Measurements from ENCODE around the gene FBXL20. TPM values are rescaled to one million over a fixed set of nuclear protein-coding genes. Genes with fewer than 3 reads are reported as not detected.

The FBXL20 gene
- total RNA-seq, 1 experiment from 2014 or later: 5.0 TPM

- no TSS peak for BruUV-seq (replicated peaks)
These were observed 28.2 kb upstream of the FBXL20 start for GRCh38 chr17:39429600-39429999.

GRCh38 chr17:39416141-39416540 is 14.7 kb upstream of the FBXL20 start:
- H3K9me3 ChIP-seq (ENCODE audit: low read length): no peaks in the 10 kb centered on the region
- no peaks in the 10 kb centered on the region for H3K27me3 ChIP-seq (ENCODE audit: low read length)
- TF ChIP-seq CTCF (conservative IDR thresholded peaks at IDR 0.05; ENCODE audit: low read depth, low read length): no peak
- no peak for TF ChIP-seq EZH2 (IDR thresholded peaks at IDR 0.05; ENCODE audit: low read length, unreplicated experiment)
- no peak for TF ChIP-seq EZH2phosphoT487 (IDR thresholded peaks at IDR 0.05; ENCODE audit: borderline replicate concordance, low read length)
- no peak overlapping the region for H3K4me2 ChIP-seq (ENCODE audit: low read length)
- ChIA-PET POLR2A (ENCODE audit: unreplicated experiment) (no interaction called here), CTCF (no interaction called here)
- no peak overlapping the region for H2AFZ ChIP-seq (ENCODE audit: low read length)
- H3F3A ChIP-seq (ENCODE audit: low read length, unreplicated experiment): no peaks in the 10 kb centered on the region
- no peaks in the 10 kb centered on the region for H4K20me1 ChIP-seq (ENCODE audit: low read length)
- H3K9me2 ChIP-seq (replicated peaks; ENCODE audit: low read length): no peaks in the 10 kb centered on the region
- DNase-seq (no peak), ATAC-seq (no peak)
- H3K79me2 ChIP-seq (ENCODE audit: low read length): no peaks in the 10 kb centered on the region
- intact Hi-C loops (cut with micrococcal nuclease): no loop called here
- H3K4me1 ChIP-seq (ENCODE audit: insufficient read depth, low read length): no peaks in the 10 kb centered on the region
- H3K9ac ChIP-seq (ENCODE audit: low read length): no peak overlapping the region
- BruUV-seq (replicated peaks): no TSS peak
- H3K36me3 ChIP-seq (ENCODE audit: low read depth, low read length): peaks cover 16% of the 10 kb centered on the region
- no peak overlapping the region for H3K4me3 ChIP-seq (ENCODE audit: low read length)
- no peak overlapping the region for H3K27ac ChIP-seq (ENCODE audit: low read length)

More at GRCh38 chr17:39429600-39429999, 28.2 kb upstream of the FBXL20 start:
- Histone ChIP-seq H3K4me3 (ENCODE audit: low read length) (no peak overlapping the region), H3K9ac (ENCODE audit: low read length) (no peak overlapping the region), H3K79me2 (ENCODE audit: low read length) (no peaks in the 10 kb centered on the region), H3K27ac (ENCODE audit: low read length) (no peak overlapping the region), H3K9me3 (ENCODE audit: low read length) (no peaks in the 10 kb centered on the region), H3K4me1 (ENCODE audit: insufficient read depth, low read length) (no peaks in the 10 kb centered on the region), H3K36me3 (ENCODE audit: low read depth, low read length) (peaks cover 14% of the 10 kb centered on the region), H3K27me3 (ENCODE audit: low read length) (no peaks in the 10 kb centered on the region), H3F3A (ENCODE audit: low read length, unreplicated experiment) (no peaks in the 10 kb centered on the region), H2AFZ (ENCODE audit: low read length) (no peak overlapping the region), H4K20me1 (ENCODE audit: low read length) (no peaks in the 10 kb centered on the region), H3K4me2 (ENCODE audit: low read length) (no peak overlapping the region), H3K9me2 (replicated peaks; ENCODE audit: low read length) (no peaks in the 10 kb centered on the region)
- ATAC-seq: no peak
- intact Hi-C loops (cut with micrococcal nuclease): no loop called here
- TF ChIP-seq EZH2 (IDR thresholded peaks at IDR 0.05; ENCODE audit: low read length, unreplicated experiment): no peak
- TF ChIP-seq CTCF (conservative IDR thresholded peaks at IDR 0.05; ENCODE audit: low read depth, low read length): no peak
- no peak for TF ChIP-seq EZH2phosphoT487 (IDR thresholded peaks at IDR 0.05; ENCODE audit: borderline replicate concordance, low read length)
- POLR2A ChIA-PET (ENCODE audit: unreplicated experiment): no interaction called here
- CTCF ChIA-PET: no interaction called here
- no peak for DNase-seq

- intact Hi-C loops (cut with micrococcal nuclease): no loop called here
- Histone ChIP-seq H3K27ac (ENCODE audit: low read length) (no peak overlapping the region), H3K79me2 (ENCODE audit: low read length) (no peaks in the 10 kb centered on the region), H3F3A (ENCODE audit: low read length, unreplicated experiment) (no peaks in the 10 kb centered on the region), H3K9ac (ENCODE audit: low read length) (no peak overlapping the region), H2AFZ (ENCODE audit: low read length) (no peak overlapping the region), H3K9me3 (ENCODE audit: low read length) (no peaks in the 10 kb centered on the region), H3K4me3 (ENCODE audit: low read length) (no peak overlapping the region), H3K4me2 (ENCODE audit: low read length) (no peak overlapping the region), H3K27me3 (ENCODE audit: low read length) (no peaks in the 10 kb centered on the region), H3K9me2 (replicated peaks; ENCODE audit: low read length) (no peaks in the 10 kb centered on the region), H4K20me1 (ENCODE audit: low read length) (peaks cover 2% of the 10 kb centered on the region; the same call in 1 of the 2 replicates), H3K4me1 (ENCODE audit: insufficient read depth, low read length) (peaks cover 8% of the 10 kb centered on the region), H3K36me3 (ENCODE audit: low read depth, low read length) (peaks cover 30% of the 10 kb centered on the region)
- ChIA-PET POLR2A (ENCODE audit: unreplicated experiment) (no interaction called here), CTCF (no interaction called here)
- no TSS peak for BruUV-seq (replicated peaks)
- ATAC-seq (no peak), DNase-seq (no peak)
- TF ChIP-seq CTCF (conservative IDR thresholded peaks at IDR 0.05; ENCODE audit: low read depth, low read length): no peak
- no peak for TF ChIP-seq EZH2phosphoT487 (IDR thresholded peaks at IDR 0.05; ENCODE audit: borderline replicate concordance, low read length)
- TF ChIP-seq EZH2 (IDR thresholded peaks at IDR 0.05; ENCODE audit: low read length, unreplicated experiment): no peak
These were observed 8.9 kb upstream of the FBXL20 start for GRCh38 chr17:39410279-39410678.
